Measurements from ENCODE around the gene IQCF2. TPM values are rescaled to one million over a fixed set of nuclear protein-coding genes. Genes with fewer than 3 reads are reported as not detected.

The IQCF2 gene
- polyA plus RNA-seq, 3 donors: not detected

GRCh38 chr3:51908026-51908425 is 46.6 kb downstream of the IQCF2 start:
- WGBS (ENCODE audit: insufficient coverage): 57% methylated on average over 1 of the region's 4 CpGs
- Mint-ChIP-seq H3K9me3 (peaks cover 21 to 51% (median 39%) of the 10 kb centered on the region in 7 donors), H3K36me3 (no peaks in the 10 kb centered on the region), H3K4me1 (no peaks in the 10 kb centered on the region), H3K27me3 (ENCODE audit: low read depth in 3 of 3) (peaks cover 5 to 18% (median 9%) of the 10 kb centered on the region in 3 donors), H3K27ac (no peak overlapping the region), H3K4me3 (no peak overlapping the region)
- DNase-seq: no peak
- Histone ChIP-seq H3K4me3 (replicated peaks in 1 of 3; ENCODE audit: low read depth in 2 of 3, low read length in 3 of 3) (no peak overlapping the region), H3K4me1 (ENCODE audit: control insufficient read depth in 1 of 2, insufficient read depth in 2 of 2, low read length in 2 of 2) (no peaks in the 10 kb centered on the region), H3K27me3 (ENCODE audit: control insufficient read depth in 2 of 2, insufficient read depth in 2 of 2, low read length in 2 of 2) (no peaks in the 10 kb centered on the region), H3K9me3 (replicated peaks in 1 of 2; ENCODE audit: control insufficient read depth in 1 of 2, insufficient read depth in 1 of 2, low read length in 2 of 2) (peaks cover 0 to 14% of the 10 kb centered on the region in 2 donors), H2AFZ (ENCODE audit: insufficient read depth, low read depth, low read length, poor library complexity, severe bottlenecking) (no peak overlapping the region), H3K79me2 (ENCODE audit: insufficient read depth, low read length) (no peaks in the 10 kb centered on the region), H3K9ac (ENCODE audit: insufficient read depth, low read length, poor library complexity, severe bottlenecking) (no peak overlapping the region), H3K27ac (ENCODE audit: low read depth in 1 of 2, low read length in 2 of 2) (no peak overlapping the region), H3K36me3 (replicated peaks in 1 of 2; ENCODE audit: control insufficient read depth in 1 of 2, insufficient read depth in 2 of 2, low read length in 2 of 2) (no peaks in the 10 kb centered on the region), H4K20me1 (ENCODE audit: insufficient read depth, low read length) (no peaks in the 10 kb centered on the region), H3K4me2 (replicated peaks; ENCODE audit: extremely low read depth, low read length, poor library complexity, severe bottlenecking) (no peak overlapping the region)
- intact Hi-C loops (cut with micrococcal nuclease): no loop called here
- TF ChIP-seq CTCF (IDR thresholded peaks at IDR 0.05): no peak

Small RNA genes lying within 50 kb of the gene (small RNA-seq; reads per million reads assigned to genes)
- not detected for gene RN7SL504P (ENCODE audit: insufficient read length, low read depth)

Other genes with a start within 250 kb of the IQCF2 start
- 100 to 1,000 TPM in 1 of 3 donors, 10 to 100 TPM in 2; 58.3 to 108 (median 80.8) TPM for gene TEX264, start 190.4 kb upstream of the IQCF2 start, polyA plus RNA-seq
- gene GRM2, start 154.5 kb upstream of the IQCF2 start, polyA plus RNA-seq: under 1 TPM in 1 of 3 donors, not detected in 2; 0.72 TPM
- gene IQCF6, start 82.4 kb upstream of the IQCF2 start, polyA plus RNA-seq: not detected
- not detected for gene IQCF5, start 14.0 kb downstream of the IQCF2 start, polyA plus RNA-seq
- not detected for gene IQCF1, start 41.7 kb downstream of the IQCF2 start, polyA plus RNA-seq
- 10 to 100 TPM in 1 of 3 donors, 1 to 10 TPM in 2; 6.7 to 10.4 (median 9.9) TPM for gene RRP9, start 80.3 kb downstream of the IQCF2 start, polyA plus RNA-seq
- gene PARP3, start 80.7 kb downstream of the IQCF2 start, polyA plus RNA-seq: 1 to 10 TPM; 1.2 to 6.9 (median 1.7) TPM
- gene GPR62, start 93.8 kb downstream of the IQCF2 start, polyA plus RNA-seq: not detected
- 1 to 10 TPM in 1 of 3 donors, under 1 TPM in 2; 0.09 to 1.3 (median 0.22) TPM for gene PCBP4, start 105.8 kb downstream of the IQCF2 start, polyA plus RNA-seq
- gene ABHD14B, start 112.4 kb downstream of the IQCF2 start, polyA plus RNA-seq: 10 to 100 TPM; 20.3 to 31.2 (median 23.4) TPM
- 10 to 100 TPM in 2 of 3 donors, 1 to 10 TPM in 1; 6.9 to 13.2 (median 11.7) TPM for gene ABHD14A, start 113.4 kb downstream of the IQCF2 start, polyA plus RNA-seq
- gene ACY1, start 121.9 kb downstream of the IQCF2 start, polyA plus RNA-seq: 10 to 100 TPM; 13.3 to 18.0 (median 14.5) TPM
- gene RPL29, start 134.3 kb downstream of the IQCF2 start, polyA plus RNA-seq: 1,000 to 10,000 TPM in 1 of 3 donors, 100 to 1,000 TPM in 2; 753 to 2,360 (median 856) TPM
- 10 to 100 TPM in 1 of 3 donors, 1 to 10 TPM in 2; 2.8 to 36.8 (median 3.9) TPM for gene DUSP7, start 195.0 kb downstream of the IQCF2 start, polyA plus RNA-seq

Measured in CD14-positive monocyte (primary cell).